Brain pericyte (primary cell): Measurements from ENCODE around the gene ZNF385D.

ENCODE experiments used
- DNase-seq: peaks from one replicate; pipeline ENCODE4 v3.0.0-alpha.2; 2012; ENCODE audit warnings: low read depth, low spot score

Gene ZNF385D

GRCh38 chr3:21613372-21614070, 137.5 kb downstream of the ZNF385D start:
- DNase-seq, result no peak

- no peak for DNase-seq
These were observed 149.8 kb downstream of the ZNF385D start for GRCh38 chr3:21601178-21601577.

GRCh38 chr3:21599890-21600289, 151.1 kb downstream of the ZNF385D start:
- DNase-seq, result no peak

- no peak for DNase-seq
These were observed 158.2 kb downstream of the ZNF385D start for GRCh38 chr3:21592828-21593227.

- DNase-seq, result no peak
These were observed 163.1 kb downstream of the ZNF385D start for GRCh38 chr3:21587894-21588293.

- DNase-seq, result no peak
These were observed 165.7 kb downstream of the ZNF385D start for GRCh38 chr3:21585216-21585740.

GRCh38 chr3:21573291-21573690, 177.7 kb downstream of the ZNF385D start:
- no peak for DNase-seq

GRCh38 chr3:21564531-21564930, 186.5 kb downstream of the ZNF385D start:
- no peak for DNase-seq

- DNase-seq, result no peak
These were observed 188.8 kb downstream of the ZNF385D start for GRCh38 chr3:21562243-21562642.

GRCh38 chr3:21561472-21561871, 189.5 kb downstream of the ZNF385D start:
- no peak for DNase-seq

GRCh38 chr3:21551019-21551418, 200.0 kb downstream of the ZNF385D start:
- DNase-seq, result no peak

GRCh38 chr3:21544076-21544462, 206.9 kb downstream of the ZNF385D start:
- no peak for DNase-seq

- no peak for DNase-seq
These were observed 207.5 kb downstream of the ZNF385D start for GRCh38 chr3:21543380-21544075.

GRCh38 chr3:21542656-21543379, 208.2 kb downstream of the ZNF385D start:
- no peak for DNase-seq

GRCh38 chr3:21540265-21540664, 210.7 kb downstream of the ZNF385D start:
- no peak for DNase-seq

GRCh38 chr3:21534462-21534861, 216.5 kb downstream of the ZNF385D start:
- DNase-seq, result no peak

- DNase-seq, result no peak
These were observed 218.0 kb downstream of the ZNF385D start for GRCh38 chr3:21533002-21533401.

GRCh38 chr3:21531909-21532308, 219.1 kb downstream of the ZNF385D start:
- no peak for DNase-seq

- no peak for DNase-seq
These were observed 222.6 kb downstream of the ZNF385D start for GRCh38 chr3:21528291-21528995.

- no peak for DNase-seq
These were observed 224.5 kb downstream of the ZNF385D start for GRCh38 chr3:21526461-21526860.

- no peak for DNase-seq
These were observed 226.9 kb downstream of the ZNF385D start for GRCh38 chr3:21524133-21524532.
